ENCODE measurements around the gene GSTM4.

GRCh38 chr1:109661391-109661790 lies 5.5 kb downstream of the GSTM4 start:
- TF ChIP-seq CTCF (IDR thresholded peaks at IDR 0.05) (no peak), POLR2AphosphoS5 (IDR thresholded peaks at IDR 0.05; ENCODE audit: low read depth, low read length) (no peak), REST (IDR thresholded peaks at IDR 0.05; ENCODE audit: insufficient read depth in 1 of 2, low read depth in 2 of 2, low read length in 1 of 2) (no peak), SIN3A (IDR thresholded peaks at IDR 0.05; ENCODE audit: borderline replicate concordance, insufficient read depth, low read depth, low read length) (no peak)

All from Panc1 (cell line).